DOHH2 (cell line): ENCODE results near the gene SLC13A4.

Experiments
- CTCF ChIP-seq: fragments of 200-600 bp; sonication (generic); IDR thresholded peaks from one replicate; pipeline ENCODE4 v1.5.1; 2014; ENCODE audit warnings: antibody characterized with exemption, mild to moderate bottlenecking, low read depth, low read length; ENCODE audit not compliant: poor library complexity, severe bottlenecking
- EZH2phosphoT487 ChIP-seq: fragments of 200-600 bp; sonication (generic); IDR thresholded peaks from 2 replicates; pipeline ENCODE4 v1.6.1; 2017; ENCODE audit warnings: borderline replicate concordance, mild to moderate bottlenecking, antibody characterized with exemption, low read length, moderate library complexity, mixed read lengths

DNA sequence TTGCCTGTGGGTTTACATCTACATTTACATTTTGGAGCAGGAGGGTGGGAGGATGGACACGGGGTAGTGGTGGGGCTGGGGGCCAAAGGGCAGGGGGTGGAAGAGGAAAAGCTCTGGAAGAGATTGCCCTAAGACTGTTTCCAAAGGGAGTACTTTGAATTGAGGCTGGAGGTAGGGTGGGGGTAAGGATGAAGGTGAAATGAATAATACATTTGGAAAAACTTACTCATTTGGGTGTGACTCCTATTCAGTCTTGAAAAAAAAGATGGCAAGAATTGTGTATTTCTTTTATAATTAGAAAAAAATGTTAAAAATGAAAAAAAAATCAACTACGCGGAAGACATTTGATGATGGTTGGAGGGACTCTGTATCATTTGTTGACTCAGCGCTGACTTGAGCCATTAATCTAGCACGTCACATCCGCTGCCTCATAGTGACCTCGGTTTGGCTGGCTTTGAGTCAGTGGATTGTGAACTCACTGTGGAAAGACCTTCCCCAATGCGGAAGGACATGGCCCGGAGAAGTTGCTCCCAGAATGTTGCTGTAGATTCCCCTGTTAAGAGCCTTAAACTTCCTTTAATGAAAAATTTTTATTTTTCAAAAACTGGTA, 17.8 kb upstream of the SLC13A4 start:
- TF ChIP-seq CTCF (no peak), EZH2phosphoT487 (no peak)
